SK-N-SH (cell line): ENCODE results near the gene CXCL1.

Source experiments
- GABPA ChIP-seq: IDR thresholded peaks from 2 replicates; pipeline ENCODE4 v1.4.0; 2012; ENCODE audit warnings: low read depth, mild to moderate bottlenecking
- RFX5 ChIP-seq: IDR thresholded peaks from 2 replicates; pipeline ENCODE4 v1.6.1; 2012; ENCODE audit warnings: mild to moderate bottlenecking, improper control_type of control experiment, low read length
- ZBTB33 ChIP-seq: IDR thresholded peaks from 2 replicates; pipeline ENCODE4 v1.4.0; 2012; ENCODE audit warnings: low read depth, borderline replicate concordance

GRCh38 chr4:73851293-73851692 is 17.9 kb upstream of the CXCL1 start:
- TF ChIP-seq RFX5 (no peak), GABPA (no peak), ZBTB33 (no peak)
